Measurements from ENCODE around the gene ZNF622. TPM values are rescaled to one million over a fixed set of nuclear protein-coding genes. Genes with fewer than 3 reads are reported as not detected.

Gene ZNF622
- total and polyA plus RNA-seq, 2 of the 13 experiments (the other 11 are each of a cell fraction or from before 2014, with no cell fraction given), result 12.1 to 44.7 TPM

GRCh38 chr5:16465544-16466432 is at the start of gene ZNF622 (continued):
- TF ChIP-seq ZNF513 (CRISPR knock-in tag; conservative IDR thresholded peaks at IDR 0.05) (no peak), ZSCAN9 (CRISPR knock-in tag; IDR thresholded peaks at IDR 0.05; ENCODE audit: borderline replicate concordance) (peak; percentile 40), PCBP2 (optimal IDR thresholded peaks at IDR 0.05; ENCODE audit: low read depth, low read length, poor library complexity, severe bottlenecking) (no peak), ZNF572 (CRISPR knock-in tag; IDR thresholded peaks at IDR 0.05) (peak; percentile 47; the same call in 1 of the 2 replicates), KDM2A (CRISPR knock-in tag; IDR thresholded peaks at IDR 0.05; ENCODE audit: borderline replicate concordance, low read depth) (peak; percentile 91; the same call in 1 of the 2 replicates), KLF6 (CRISPR knock-in tag; IDR thresholded peaks at IDR 0.05) (no peak; the same call in 1 of the 2 replicates), REST (IDR thresholded peaks at IDR 0.05; ENCODE audit: borderline replicate concordance in 1 of 2, low read depth in 1 of 2, low read length in 2 of 2) (no peak; a peak in 1 of 4 replicates), RCOR2 (CRISPR knock-in tag; IDR thresholded peaks at IDR 0.05) (no peak), TCF7L2 (IDR thresholded peaks at IDR 0.05; ENCODE audit: low read depth, low read length) (no peak), STAG1 (CRISPR knock-in tag; IDR thresholded peaks at IDR 0.05) (no peak), FOXP4 (CRISPR knock-in tag; IDR thresholded peaks at IDR 0.05) (peak; percentile 42), NFIB (CRISPR knock-in tag; IDR thresholded peaks at IDR 0.05; ENCODE audit: borderline replicate concordance) (no peak), MXI1 (IDR thresholded peaks at IDR 0.05; ENCODE audit: borderline replicate concordance, low read depth, low read length) (peak; percentile 91; the same call in 2 of the 3 replicates), YEATS2 (CRISPR knock-in tag; IDR thresholded peaks at IDR 0.05; ENCODE audit: borderline replicate concordance) (peak; percentile 92; the same call in 1 of the 2 replicates), ZNF441 (CRISPR knock-in tag; IDR thresholded peaks at IDR 0.05; ENCODE audit: borderline replicate concordance) (no peak), ZNF138 (CRISPR knock-in tag; IDR thresholded peaks at IDR 0.05; ENCODE audit: low read depth) (no peak), PAX8 (CRISPR knock-in tag; IDR thresholded peaks at IDR 0.05; ENCODE audit: borderline replicate concordance) (peak; percentile 83; the same call in 1 of the 2 replicates), ZNF382 (CRISPR knock-in tag; IDR thresholded peaks at IDR 0.05; ENCODE audit: borderline replicate concordance) (no peak), ZNF598 (CRISPR knock-in tag; IDR thresholded peaks at IDR 0.05; ENCODE audit: borderline replicate concordance) (peak; percentile 31; the same call in 1 of the 2 replicates), ZNF724P (CRISPR knock-in tag; IDR thresholded peaks at IDR 0.05; ENCODE audit: borderline replicate concordance) (peak; percentile 91), ZNF207 (IDR thresholded peaks at IDR 0.05; ENCODE audit: borderline replicate concordance) (no peak), NFE2L1 (CRISPR knock-in tag; IDR thresholded peaks at IDR 0.05; ENCODE audit: borderline replicate concordance) (no peak)

All from HepG2 (cell line).